ENCODE measurements around the gene TBK1. TPM values are rescaled to one million over a fixed set of nuclear protein-coding genes. Genes with fewer than 3 reads are reported as not detected.

TBK1 gene
- total RNA-seq, 1 donor from 2014 or later: 19.2 TPM

DNA sequence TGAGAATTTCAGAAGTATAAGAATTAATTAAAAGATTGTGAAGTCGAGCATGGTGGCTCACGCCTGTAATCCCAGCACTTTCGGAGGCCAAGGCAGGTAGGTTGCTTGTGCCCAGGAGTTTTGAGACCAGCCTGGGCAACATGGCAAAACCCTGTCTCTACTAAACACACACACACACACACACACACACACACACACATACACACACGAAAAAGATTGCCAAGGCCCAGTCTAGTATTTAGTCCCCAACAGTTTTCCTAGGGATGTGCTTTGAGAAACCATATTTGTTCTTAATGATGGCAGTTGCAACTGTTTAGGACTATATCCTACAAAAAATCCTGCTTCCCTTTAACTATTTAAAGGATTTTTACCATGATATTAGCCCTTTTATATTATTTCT is 6.0 kb downstream of the TBK1 start:
- peaks cover 29% of the 10 kb centered on the region for H3K36me3 Mint-ChIP-seq
- TF ChIP-seq, protein P1, sequence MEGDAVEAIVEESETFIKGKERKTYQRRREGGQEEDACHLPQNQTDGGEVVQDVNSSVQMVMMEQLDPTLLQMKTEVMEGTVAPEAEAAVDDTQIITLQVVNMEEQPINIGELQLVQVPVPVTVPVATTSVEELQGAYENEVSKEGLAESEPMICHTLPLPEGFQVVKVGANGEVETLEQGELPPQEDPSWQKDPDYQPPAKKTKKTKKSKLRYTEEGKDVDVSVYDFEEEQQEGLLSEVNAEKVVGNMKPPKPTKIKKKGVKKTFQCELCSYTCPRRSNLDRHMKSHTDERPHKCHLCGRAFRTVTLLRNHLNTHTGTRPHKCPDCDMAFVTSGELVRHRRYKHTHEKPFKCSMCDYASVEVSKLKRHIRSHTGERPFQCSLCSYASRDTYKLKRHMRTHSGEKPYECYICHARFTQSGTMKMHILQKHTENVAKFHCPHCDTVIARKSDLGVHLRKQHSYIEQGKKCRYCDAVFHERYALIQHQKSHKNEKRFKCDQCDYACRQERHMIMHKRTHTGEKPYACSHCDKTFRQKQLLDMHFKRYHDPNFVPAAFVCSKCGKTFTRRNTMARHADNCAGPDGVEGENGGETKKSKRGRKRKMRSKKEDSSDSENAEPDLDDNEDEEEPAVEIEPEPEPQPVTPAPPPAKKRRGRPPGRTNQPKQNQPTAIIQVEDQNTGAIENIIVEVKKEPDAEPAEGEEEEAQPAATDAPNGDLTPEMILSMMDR (conservative IDR thresholded peaks at IDR 0.05): no peak
- H3K27me3 Mint-ChIP-seq: no peaks in the 10 kb centered on the region
- H3K9me3 Mint-ChIP-seq: no peaks in the 10 kb centered on the region
- DNase-seq (ENCODE audit: extremely low spot score, unreplicated experiment): no peak
- no peak overlapping the region for H3K27ac Mint-ChIP-seq
- H3K4me3 Mint-ChIP-seq: no peak overlapping the region
- H3K4me1 Mint-ChIP-seq (ENCODE audit: unreplicated experiment): peaks cover 17% of the 10 kb centered on the region

DNA sequence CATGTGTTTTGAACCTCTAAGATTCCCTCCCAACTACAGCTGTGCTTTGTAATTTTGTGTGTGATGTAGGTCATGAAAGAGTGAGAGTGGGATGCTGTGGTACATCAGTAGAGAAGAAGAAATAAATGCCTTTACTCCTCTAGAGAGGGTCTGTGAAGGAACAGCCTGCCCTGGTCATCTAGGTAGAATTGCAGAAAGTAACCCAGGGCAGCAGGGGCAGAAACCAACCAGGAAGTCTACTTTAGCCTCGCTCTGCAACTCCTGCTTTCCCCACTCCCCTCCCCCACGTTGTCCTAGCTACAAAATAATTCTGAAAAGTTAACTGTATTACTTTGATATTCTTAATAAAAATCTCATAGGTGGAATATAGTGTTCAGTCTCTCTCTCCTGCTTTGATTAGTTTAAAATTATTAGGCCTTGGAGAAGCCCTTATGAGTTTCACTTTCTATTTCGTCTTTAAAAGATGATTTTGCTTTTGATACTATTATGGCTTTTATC is 7.5 kb downstream of the TBK1 start:
- TF ChIP-seq, protein P1 (conservative IDR thresholded peaks at IDR 0.05): no peak
- DNase-seq (ENCODE audit: extremely low spot score, unreplicated experiment): no peak
- Mint-ChIP-seq H3K27ac (no peak overlapping the region), H3K36me3 (peaks cover 26% of the 10 kb centered on the region), H3K4me1 (ENCODE audit: unreplicated experiment) (peaks cover 8% of the 10 kb centered on the region), H3K9me3 (no peaks in the 10 kb centered on the region), H3K27me3 (no peaks in the 10 kb centered on the region), H3K4me3 (no peak overlapping the region)

DNA sequence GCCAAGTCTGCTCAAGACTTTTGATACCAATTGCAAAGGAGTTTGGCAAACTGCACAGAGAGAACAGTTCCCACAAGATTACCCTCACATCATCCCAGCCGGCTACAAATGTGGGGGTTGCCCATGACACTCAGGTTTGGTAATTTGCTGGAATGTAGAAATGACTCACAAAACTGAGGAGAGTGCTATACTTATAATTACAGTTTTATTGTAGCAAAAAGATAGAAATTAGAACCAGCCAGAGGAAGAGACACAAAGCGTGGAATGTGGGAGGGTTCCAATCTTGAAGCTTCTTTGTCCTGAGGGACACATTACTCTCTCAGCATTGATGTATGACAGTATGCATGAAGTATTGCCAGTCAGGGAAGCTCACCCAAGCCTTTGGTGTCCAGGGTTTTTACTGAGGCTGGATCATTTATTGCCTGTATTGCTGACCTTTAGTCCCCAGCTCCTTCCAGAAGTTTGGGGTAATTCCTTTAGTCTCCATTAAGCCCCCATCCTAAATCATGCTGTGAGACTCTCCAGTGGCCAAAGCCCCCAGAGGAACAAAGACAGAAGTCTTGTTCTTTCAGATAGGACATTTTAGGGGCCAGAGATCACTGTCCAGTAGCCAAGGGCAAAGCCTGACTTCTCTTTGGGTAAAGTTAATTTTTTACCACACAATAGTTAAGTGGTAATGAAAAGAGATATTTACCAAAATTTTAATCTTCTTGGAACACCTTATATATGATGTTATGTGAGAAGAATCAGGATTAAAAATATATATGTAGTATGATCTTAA is 9.9 kb downstream of the TBK1 start:
- Mint-ChIP-seq H3K27ac (peak overlapping the region; percentile 12), H3K4me1 (ENCODE audit: unreplicated experiment) (peaks cover 8% of the 10 kb centered on the region), H3K9me3 (no peaks in the 10 kb centered on the region), H3K27me3 (no peaks in the 10 kb centered on the region), H3K36me3 (peaks cover 30% of the 10 kb centered on the region), H3K4me3 (no peak overlapping the region)
- DNase-seq (ENCODE audit: extremely low spot score, unreplicated experiment): no peak
- TF ChIP-seq, protein P1 (conservative IDR thresholded peaks at IDR 0.05): no peak

DNA sequence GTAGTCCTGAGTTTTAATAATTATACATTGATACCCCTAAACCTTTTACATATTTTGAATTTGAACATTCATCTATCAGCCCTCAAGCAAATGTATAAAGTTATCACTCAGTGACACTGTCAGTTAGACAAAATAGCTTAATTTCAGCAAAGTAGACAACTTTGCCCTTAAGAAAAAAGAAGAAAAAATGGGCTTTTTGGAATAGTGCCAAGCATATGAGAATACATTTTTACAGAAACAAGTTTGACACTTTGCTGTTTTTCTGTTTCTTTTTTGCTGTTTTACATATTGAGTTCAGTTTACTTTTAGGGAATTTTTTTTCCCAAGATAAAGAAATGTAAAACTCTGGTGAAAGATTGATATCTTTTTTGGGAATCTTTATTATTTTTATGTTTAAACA is 14.3 kb downstream of the TBK1 start:
- Mint-ChIP-seq H3K4me3 (no peak overlapping the region), H3K27me3 (no peaks in the 10 kb centered on the region), H3K27ac (no peak overlapping the region), H3K36me3 (peaks cover 21% of the 10 kb centered on the region), H3K9me3 (no peaks in the 10 kb centered on the region), H3K4me1 (ENCODE audit: unreplicated experiment) (no peaks in the 10 kb centered on the region)
- TF ChIP-seq, protein P1 (conservative IDR thresholded peaks at IDR 0.05): no peak
- no peak for DNase-seq (ENCODE audit: extremely low spot score, unreplicated experiment)

DNA sequence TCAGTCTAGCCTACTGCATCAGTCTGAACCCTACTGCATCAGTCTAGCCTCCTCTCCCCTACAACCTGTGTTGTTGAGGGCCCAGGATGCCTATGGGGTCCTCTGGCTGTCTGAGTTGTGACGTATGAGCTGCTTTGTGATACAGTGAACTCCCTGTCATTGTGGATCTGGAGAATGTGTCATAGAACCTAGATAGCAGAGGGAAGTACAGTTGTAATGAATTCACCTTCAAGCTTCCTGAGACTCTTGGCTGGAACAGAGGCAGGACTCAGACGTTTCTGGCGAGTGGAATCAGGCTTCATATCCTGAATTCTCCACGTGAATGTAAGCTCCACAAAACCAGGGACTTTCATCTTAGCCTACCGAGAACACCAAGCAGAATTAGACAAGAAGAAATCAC is 17.0 kb downstream of the TBK1 start:
- no peaks in the 10 kb centered on the region for H3K9me3 Mint-ChIP-seq
- TF ChIP-seq, protein P1 (conservative IDR thresholded peaks at IDR 0.05): no peak
- H3K27ac Mint-ChIP-seq: no peak overlapping the region
- H3K36me3 Mint-ChIP-seq: peaks cover 35% of the 10 kb centered on the region
- H3K4me3 Mint-ChIP-seq: no peak overlapping the region
- no peaks in the 10 kb centered on the region for H3K27me3 Mint-ChIP-seq
- no peak for DNase-seq (ENCODE audit: extremely low spot score, unreplicated experiment)
- H3K4me1 Mint-ChIP-seq (ENCODE audit: unreplicated experiment): no peaks in the 10 kb centered on the region

All from type B pancreatic cell (in vitro differentiated cells).